RWPE2 (cell line): ENCODE data around the gene COG1.

Experiments
- ATAC-seq: fragments of 200-7000 bp; cut with Tn5 transposase; 3 replicates; pipeline ENCODE4 v1.9.1; 2021; ENCODE audit warnings: low read depth
- DNase-seq: peaks from one replicate; pipeline ENCODE4 v3.0.0-alpha.2; 2020; ENCODE audit warnings: low spot score
- H3K27ac ChIP-seq: fragments of 450-650 bp; 2 replicates; pipeline ENCODE4 v1.5.1; 2017; ENCODE audit warnings: mild to moderate bottlenecking; ENCODE audit not compliant: poor library complexity, severe bottlenecking
- H3K27me3 ChIP-seq: fragments of 250-450 bp; sonication (Bioruptor Pico); 2 replicates; pipeline ENCODE4 v1.5.1; 2021; ENCODE audit warnings: mild to moderate bottlenecking, moderate library complexity; ENCODE audit not compliant: insufficient read depth, poor library complexity, severe bottlenecking
- H3K36me3 ChIP-seq: fragments of 250-450 bp; sonication (Bioruptor Pico); 2 replicates; pipeline ENCODE4 v1.5.1; 2020; ENCODE audit warnings: low read depth, mild to moderate bottlenecking, moderate library complexity
- H3K4me1 ChIP-seq: fragments of 250-450 bp; sonication (Bioruptor Pico); 2 replicates; pipeline ENCODE4 v1.5.1; 2021; ENCODE audit warnings: mild to moderate bottlenecking, moderate library complexity; ENCODE audit not compliant: insufficient read depth, poor library complexity, severe bottlenecking
- H3K4me3 ChIP-seq: fragments of 250-450 bp; sonication (Bioruptor Pico); 2 replicates; pipeline ENCODE4 v1.5.1; 2021; ENCODE audit warnings: mild to moderate bottlenecking, moderate library complexity; ENCODE audit not compliant: severe bottlenecking
- H3K9me3 ChIP-seq: fragments of 250-450 bp; sonication (Bioruptor Pico); 2 replicates; pipeline ENCODE4 v1.5.1; 2021; ENCODE audit warnings: mild to moderate bottlenecking, moderate library complexity; ENCODE audit not compliant: severe bottlenecking
- TF ChIP-seq, protein P1 (sequence below): fragments of 450-650 bp; IDR thresholded peaks from one replicate; pipeline ENCODE4 v1.5.1; 2017; ENCODE audit warnings: mild to moderate bottlenecking, moderate library complexity; ENCODE audit not compliant: poor library complexity, severe bottlenecking

COG1 gene

DNA sequence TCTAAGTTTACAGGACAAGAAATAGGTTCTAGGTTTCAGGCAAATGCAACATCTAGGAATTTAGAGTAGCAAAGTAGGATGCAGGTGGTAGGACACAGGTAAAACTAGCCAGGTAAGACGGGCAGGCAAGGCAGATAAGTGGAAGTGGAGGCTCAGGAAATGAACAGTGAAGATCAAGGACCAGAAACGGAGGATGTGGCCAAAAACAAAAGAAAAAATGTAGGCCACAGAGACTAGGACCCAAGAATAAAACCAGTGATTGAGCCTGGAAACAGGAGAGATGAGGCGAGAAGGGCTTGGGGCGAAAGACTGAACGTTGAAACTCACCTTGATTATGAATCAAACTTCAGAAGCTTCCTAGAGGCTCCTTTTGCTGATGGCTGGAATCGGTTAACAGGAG, 44.9 kb downstream of the COG1 start:
- Histone ChIP-seq H3K9me3 (no peaks in the 10 kb centered on the region), H3K36me3 (peaks cover 62% of the 10 kb centered on the region), H3K27me3 (no peaks in the 10 kb centered on the region), H3K4me3 (no peak overlapping the region), H3K27ac (no peak overlapping the region), H3K4me1 (peaks cover 5% of the 10 kb centered on the region)
- no peak for DNase-seq
- TF ChIP-seq, protein P1, sequence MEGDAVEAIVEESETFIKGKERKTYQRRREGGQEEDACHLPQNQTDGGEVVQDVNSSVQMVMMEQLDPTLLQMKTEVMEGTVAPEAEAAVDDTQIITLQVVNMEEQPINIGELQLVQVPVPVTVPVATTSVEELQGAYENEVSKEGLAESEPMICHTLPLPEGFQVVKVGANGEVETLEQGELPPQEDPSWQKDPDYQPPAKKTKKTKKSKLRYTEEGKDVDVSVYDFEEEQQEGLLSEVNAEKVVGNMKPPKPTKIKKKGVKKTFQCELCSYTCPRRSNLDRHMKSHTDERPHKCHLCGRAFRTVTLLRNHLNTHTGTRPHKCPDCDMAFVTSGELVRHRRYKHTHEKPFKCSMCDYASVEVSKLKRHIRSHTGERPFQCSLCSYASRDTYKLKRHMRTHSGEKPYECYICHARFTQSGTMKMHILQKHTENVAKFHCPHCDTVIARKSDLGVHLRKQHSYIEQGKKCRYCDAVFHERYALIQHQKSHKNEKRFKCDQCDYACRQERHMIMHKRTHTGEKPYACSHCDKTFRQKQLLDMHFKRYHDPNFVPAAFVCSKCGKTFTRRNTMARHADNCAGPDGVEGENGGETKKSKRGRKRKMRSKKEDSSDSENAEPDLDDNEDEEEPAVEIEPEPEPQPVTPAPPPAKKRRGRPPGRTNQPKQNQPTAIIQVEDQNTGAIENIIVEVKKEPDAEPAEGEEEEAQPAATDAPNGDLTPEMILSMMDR: no peak
- ATAC-seq: no peak

DNA sequence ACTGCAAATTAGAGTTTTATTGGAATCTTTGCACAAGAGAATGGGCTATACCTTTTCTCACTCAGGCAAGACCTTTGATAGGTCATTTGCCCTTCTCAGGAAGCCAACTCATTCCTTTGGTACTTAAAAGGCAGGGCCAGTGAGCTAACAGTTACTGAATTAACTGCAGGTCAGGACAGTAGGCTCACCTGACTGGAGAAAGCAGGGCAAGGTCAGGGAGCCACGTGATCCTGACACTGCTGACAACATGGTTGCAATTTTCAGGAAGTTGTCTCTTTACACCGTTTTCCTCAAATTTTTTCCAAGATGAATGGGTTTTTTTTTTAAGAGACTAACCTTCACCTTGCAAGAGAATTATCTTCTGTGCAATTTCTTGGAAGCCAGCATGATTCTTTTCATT, 47.7 kb downstream of the COG1 start:
- peaks cover 5% of the 10 kb centered on the region for H3K4me1 ChIP-seq
- H3K27me3 ChIP-seq: no peaks in the 10 kb centered on the region

DNA sequence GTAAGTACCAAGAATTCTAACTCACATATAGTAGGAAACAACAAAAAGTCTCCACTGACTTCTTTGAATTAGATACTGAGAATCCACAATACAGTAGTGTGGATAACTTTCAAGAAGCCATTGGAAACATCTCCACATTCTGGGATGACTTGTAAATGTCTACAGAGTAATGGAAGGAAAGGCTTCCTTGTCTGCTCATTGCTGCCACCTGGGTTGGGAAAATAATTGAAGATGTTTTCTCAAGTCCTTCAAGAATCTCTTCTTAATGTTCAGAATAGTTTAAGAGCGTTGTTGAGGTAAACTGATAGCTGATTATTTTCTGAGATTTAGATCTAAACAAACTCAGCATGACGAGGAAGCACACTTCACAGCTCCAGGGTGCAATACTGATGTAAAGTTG, 54.9 kb downstream of the COG1 start:
- H3K27ac ChIP-seq: no peak overlapping the region
- peaks cover 28% of the 10 kb centered on the region for H3K36me3 ChIP-seq
- H3K4me3 ChIP-seq: no peak overlapping the region
- no peaks in the 10 kb centered on the region for H3K27me3 ChIP-seq
- ATAC-seq (no peak), DNase-seq (no peak)
- no peaks in the 10 kb centered on the region for H3K4me1 ChIP-seq
- TF ChIP-seq, protein P1: peak; percentile 41
- H3K9me3 ChIP-seq: no peaks in the 10 kb centered on the region

More for the DNA sequence above, 47.7 kb downstream of the COG1 start:
- no peak overlapping the region for H3K27ac ChIP-seq
- peaks cover 60% of the 10 kb centered on the region for H3K36me3 ChIP-seq
- no peak overlapping the region for H3K4me3 ChIP-seq
- peak; percentile 71 for ATAC-seq
- no peaks in the 10 kb centered on the region for H3K9me3 ChIP-seq
- DNase-seq: no peak
- TF ChIP-seq, protein P1: no peak

DNA sequence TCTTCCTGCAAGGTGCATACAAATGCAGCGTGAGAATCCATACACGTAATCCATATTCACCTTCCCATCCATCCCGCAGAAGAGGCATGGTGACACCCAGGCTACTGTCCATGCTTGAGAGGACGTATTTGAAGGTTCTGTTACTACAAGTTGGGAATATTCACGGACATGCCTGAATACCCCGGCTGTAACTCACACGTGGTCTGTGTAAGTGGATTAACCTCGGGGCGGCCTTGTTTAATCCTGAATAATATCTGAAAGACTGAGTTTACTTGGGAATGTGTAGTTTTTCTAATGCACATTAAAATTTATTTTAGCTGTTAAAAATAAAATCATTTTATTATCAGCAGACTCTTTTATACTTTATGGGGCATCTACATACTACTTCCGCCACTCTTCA, 55.7 kb downstream of the COG1 start:
- H3K4me3 ChIP-seq: no peak overlapping the region
- ATAC-seq (no peak), DNase-seq (no peak)
- H3K9me3 ChIP-seq: no peaks in the 10 kb centered on the region
- no peaks in the 10 kb centered on the region for H3K4me1 ChIP-seq
- H3K27ac ChIP-seq: no peak overlapping the region
- no peaks in the 10 kb centered on the region for H3K27me3 ChIP-seq
- TF ChIP-seq, protein P1: no peak
- peaks cover 26% of the 10 kb centered on the region for H3K36me3 ChIP-seq

DNA sequence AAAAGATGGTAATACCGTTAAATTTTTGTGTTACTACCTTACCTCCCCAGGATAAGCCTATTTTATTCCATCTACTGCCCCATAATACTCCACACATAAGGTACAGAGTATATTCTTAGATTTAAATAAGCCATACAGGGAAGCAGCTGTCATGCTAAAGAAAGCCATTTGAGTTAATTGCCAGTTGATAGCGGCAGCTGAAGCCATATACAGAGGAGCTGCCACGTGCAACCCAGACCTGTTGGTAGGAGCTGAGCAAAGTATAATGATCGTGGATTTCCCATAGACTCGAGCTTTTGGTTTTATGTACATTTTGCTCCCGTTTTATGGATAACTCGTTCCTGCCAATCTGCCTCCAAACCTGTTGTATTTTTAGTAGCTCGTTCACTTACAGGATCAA, 56.8 kb downstream of the COG1 start:
- DNase-seq (no peak), ATAC-seq (no peak)
- Histone ChIP-seq H3K4me1 (no peaks in the 10 kb centered on the region), H3K36me3 (peaks cover 17% of the 10 kb centered on the region), H3K9me3 (no peaks in the 10 kb centered on the region), H3K27me3 (no peaks in the 10 kb centered on the region), H3K4me3 (no peak overlapping the region), H3K27ac (no peak overlapping the region)
- TF ChIP-seq, protein P1: no peak
